Kidney epithelial cell (primary cell): ENCODE data around the gene EFCAB9. TPM values are rescaled to one million over a fixed set of nuclear protein-coding genes. Genes with fewer than 3 reads are reported as not detected.

Source experiments
- DNase-seq: peaks from one replicate; pipeline ENCODE4 v3.0.0-alpha.2; 2010; ENCODE audit warnings: low read depth
- H3K27me3 ChIP-seq: 2 replicates; pipeline ENCODE4 v1.6.0; 2011; ENCODE audit warnings: low read length; ENCODE audit not compliant: control insufficient read depth, insufficient read depth
- H3K36me3 ChIP-seq: 2 replicates; pipeline ENCODE4 v1.5.1; 2011; ENCODE audit warnings: low read length; ENCODE audit not compliant: control insufficient read depth, insufficient read depth
- H3K4me3 ChIP-seq: 2 replicates; pipeline ENCODE4 v1.5.1; 2011; ENCODE audit warnings: low read depth, mild to moderate bottlenecking, control low read depth, low read length
- total RNA-seq: library from RNA; depleted of rRNA; stranded (reverse); fragments of >200 nt; gene quantifications from 2 replicates; pipeline ENCODE4 v1.2.3, GENCODE V29; 2015
- TF ChIP-seq, protein P1 (sequence below): IDR thresholded peaks from 2 replicates; pipeline ENCODE4 v1.5.1; 2011; ENCODE audit warnings: mild to moderate bottlenecking, moderate library complexity, low read length, control low read depth, inconsistent platforms; ENCODE audit not compliant: insufficient read depth, poor library complexity, severe bottlenecking

Gene EFCAB9
- total RNA-seq, 1 donor from 2014 or later = not detected

DNA sequence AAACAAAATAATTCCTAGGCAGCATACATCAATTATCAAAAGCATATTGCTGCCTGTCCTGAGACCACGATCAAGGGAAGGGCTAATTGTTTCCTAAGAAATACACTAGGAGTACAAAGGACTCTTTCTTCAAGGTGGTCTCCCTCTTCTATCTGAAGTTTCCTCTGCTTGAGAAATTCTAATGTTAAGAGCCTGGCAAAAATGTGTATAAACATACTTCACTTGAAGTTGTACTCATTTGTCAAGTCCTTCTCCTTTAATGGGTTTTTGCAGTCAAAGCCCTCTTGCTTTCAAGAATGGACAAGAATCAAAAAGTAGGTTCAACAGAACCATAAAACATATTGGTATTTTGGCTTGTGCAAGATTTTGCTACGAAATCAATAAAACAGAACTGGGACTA lies 58.5 kb downstream of the EFCAB9 start:
- DNase-seq = no peak
- TF ChIP-seq, protein P1, sequence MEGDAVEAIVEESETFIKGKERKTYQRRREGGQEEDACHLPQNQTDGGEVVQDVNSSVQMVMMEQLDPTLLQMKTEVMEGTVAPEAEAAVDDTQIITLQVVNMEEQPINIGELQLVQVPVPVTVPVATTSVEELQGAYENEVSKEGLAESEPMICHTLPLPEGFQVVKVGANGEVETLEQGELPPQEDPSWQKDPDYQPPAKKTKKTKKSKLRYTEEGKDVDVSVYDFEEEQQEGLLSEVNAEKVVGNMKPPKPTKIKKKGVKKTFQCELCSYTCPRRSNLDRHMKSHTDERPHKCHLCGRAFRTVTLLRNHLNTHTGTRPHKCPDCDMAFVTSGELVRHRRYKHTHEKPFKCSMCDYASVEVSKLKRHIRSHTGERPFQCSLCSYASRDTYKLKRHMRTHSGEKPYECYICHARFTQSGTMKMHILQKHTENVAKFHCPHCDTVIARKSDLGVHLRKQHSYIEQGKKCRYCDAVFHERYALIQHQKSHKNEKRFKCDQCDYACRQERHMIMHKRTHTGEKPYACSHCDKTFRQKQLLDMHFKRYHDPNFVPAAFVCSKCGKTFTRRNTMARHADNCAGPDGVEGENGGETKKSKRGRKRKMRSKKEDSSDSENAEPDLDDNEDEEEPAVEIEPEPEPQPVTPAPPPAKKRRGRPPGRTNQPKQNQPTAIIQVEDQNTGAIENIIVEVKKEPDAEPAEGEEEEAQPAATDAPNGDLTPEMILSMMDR = no peak
- H3K27me3 ChIP-seq = no peaks in the 10 kb centered on the region
- H3K36me3 ChIP-seq = no peaks in the 10 kb centered on the region
- H3K4me3 ChIP-seq = no peak overlapping the region

Other genes with a start within 250 kb of the EFCAB9 start
- 52.8 and 75.1 TPM in 2 replicates for gene FBXW11, start 187.5 kb upstream of the EFCAB9 start, total RNA-seq
- 23.3 and 24.7 TPM in 2 replicates for gene STK10, start 5.9 kb upstream of the EFCAB9 start, total RNA-seq
- 30.1 and 32.0 TPM in 2 replicates for gene UBTD2, start 89.6 kb downstream of the EFCAB9 start, total RNA-seq